ENCODE measurements around the gene FRY. TPM values are rescaled to one million over a fixed set of nuclear protein-coding genes. Genes with fewer than 3 reads are reported as not detected.

The FRY gene
- total RNA-seq, 1 experiment from 2014 or later, result 1.7 TPM

DNA sequence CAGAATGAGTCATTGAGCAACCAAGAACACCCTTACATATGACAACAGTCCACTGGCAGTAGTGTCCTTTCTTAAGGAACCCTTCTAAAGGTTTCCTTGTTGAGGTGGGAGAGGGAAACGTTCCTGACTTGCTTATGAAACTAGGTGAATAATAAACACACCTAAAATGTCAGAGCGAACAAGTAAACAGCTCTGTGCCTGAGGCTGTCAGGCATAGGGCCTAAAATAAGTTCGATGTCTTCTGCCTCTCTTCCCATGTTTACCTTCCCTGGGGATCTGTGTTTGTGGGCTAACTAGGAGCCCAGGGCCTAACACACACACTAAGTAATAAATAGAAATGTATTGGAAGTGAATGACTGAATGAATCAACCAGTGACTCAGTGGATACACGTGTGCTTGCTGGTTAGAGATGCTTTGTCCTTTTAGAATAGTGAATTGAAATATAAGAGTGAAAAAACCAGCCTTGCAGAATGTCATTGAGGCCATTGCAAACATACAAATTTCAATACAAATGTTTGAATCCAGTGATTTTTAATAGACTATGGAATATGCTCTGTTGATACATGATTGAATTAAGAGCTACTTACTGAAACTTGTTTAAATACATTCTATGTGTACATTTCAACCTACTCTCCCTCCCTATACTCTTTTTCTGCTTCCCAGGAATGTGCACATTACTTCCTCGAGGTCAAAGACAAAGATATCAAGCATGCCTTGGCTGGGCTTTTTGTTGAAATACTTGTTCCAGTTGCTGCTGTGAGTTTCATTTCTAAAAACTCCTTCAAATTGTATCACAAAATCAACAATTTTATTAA lies 102.9 kb downstream of the FRY start:
- peak; percentile 9 for DNase-seq (ENCODE audit: low read depth)

GRCh38 chr13:32135056-32135390 lies 103.4 kb downstream of the FRY start:
- DNase-seq (ENCODE audit: low read depth), result no peak

DNA sequence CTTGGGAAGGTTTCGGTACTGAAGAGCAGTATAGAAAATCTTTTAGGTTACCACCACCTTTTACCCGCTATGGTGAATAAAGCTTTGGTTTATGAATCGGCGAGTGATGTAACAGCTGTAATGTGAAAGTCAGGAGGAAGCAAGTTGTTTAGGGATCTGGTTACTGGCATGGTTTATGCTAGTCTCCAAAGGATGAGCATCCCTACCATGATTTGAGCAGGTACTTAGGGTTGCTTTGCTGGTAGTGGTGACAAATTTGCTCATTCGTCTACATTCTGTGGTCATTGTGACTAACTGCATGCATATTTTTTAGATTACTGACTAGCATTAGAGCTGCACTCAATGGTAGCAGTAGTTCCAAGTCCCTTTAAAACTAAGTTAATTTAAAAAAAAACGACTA lies 104.1 kb downstream of the FRY start:
- peak; percentile 48 for DNase-seq (ENCODE audit: low read depth)

DNA sequence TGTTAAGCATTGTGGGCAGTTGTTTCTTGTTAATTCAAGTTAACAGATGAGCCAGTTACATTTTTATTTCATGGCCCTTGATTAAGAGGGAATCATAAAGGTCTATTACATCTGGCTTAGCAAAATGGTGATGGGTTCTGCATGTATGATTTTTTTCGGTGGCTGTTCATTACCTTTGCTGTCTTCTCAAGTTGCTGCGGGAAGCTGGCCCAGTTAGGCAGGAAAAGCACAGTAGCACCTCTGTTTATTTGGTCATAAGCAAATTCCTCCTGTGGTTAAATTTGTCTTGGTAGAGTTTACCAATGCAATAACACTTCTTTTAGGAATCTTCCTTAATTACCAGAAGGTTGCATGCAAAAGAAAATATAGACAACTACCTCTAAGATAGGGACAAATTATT lies 104.5 kb downstream of the FRY start:
- no peak for DNase-seq (ENCODE audit: low read depth)

GRCh38 chr13:32136716-32137115 lies 105.1 kb downstream of the FRY start:
- no peak for DNase-seq (ENCODE audit: low read depth)

DNA sequence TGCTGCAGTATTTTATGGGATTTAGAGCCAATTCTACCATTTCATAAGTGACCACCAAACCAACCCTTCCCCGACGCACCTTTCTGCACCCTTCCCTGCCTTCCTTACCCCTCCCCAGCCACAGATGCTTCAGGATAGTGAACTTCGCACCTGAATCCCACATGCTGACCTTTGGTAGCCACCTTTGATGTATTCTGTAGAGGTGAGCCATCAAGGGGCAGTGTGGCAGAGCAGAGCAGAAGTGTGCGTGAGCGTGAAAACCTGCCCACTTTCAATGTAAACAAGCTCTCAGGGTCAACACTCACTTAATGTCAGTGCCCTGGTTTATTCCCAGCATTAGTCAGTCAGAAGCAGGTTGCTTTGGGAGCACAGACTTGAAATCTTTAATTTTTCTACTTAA lies 107.7 kb downstream of the FRY start:
- no peak for DNase-seq (ENCODE audit: low read depth)

GRCh38 chr13:32140109-32140508 lies 108.5 kb downstream of the FRY start:
- DNase-seq (ENCODE audit: low read depth), result no peak

GRCh38 chr13:32141462-32141861 lies 109.9 kb downstream of the FRY start:
- no peak for DNase-seq (ENCODE audit: low read depth)

- DNase-seq (ENCODE audit: low read depth), result no peak
These were observed 110.5 kb downstream of the FRY start for GRCh38 chr13:32142115-32142514.

- DNase-seq (ENCODE audit: low read depth), result peak; percentile 23
These were observed 111.4 kb downstream of the FRY start for GRCh38 chr13:32142956-32143375.

GRCh38 chr13:32147193-32147592 lies 115.6 kb downstream of the FRY start:
- no peak for DNase-seq (ENCODE audit: low read depth)

DNA sequence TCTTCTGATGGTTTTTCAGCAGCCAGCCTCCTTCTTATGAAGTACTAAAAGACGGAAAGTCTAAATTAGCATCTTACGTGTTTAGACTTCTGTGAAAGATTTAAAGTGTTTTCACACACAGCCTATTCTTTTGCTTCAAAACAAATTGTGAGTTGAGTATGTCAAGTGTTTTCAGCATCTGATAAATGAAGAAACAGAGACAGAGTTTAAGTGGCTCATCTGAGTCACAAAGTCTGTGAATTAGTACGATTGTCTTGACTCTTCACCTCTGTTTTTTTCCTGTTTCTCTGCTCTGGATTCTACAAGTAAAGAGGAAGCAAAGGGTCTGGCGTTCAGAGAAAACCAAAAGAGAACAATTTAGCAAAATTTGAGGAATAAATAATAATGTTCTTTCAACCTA lies 116.4 kb downstream of the FRY start:
- no peak for DNase-seq (ENCODE audit: low read depth)

- DNase-seq (ENCODE audit: low read depth), result no peak
These were observed 118.7 kb downstream of the FRY start for GRCh38 chr13:32150239-32150638.

GRCh38 chr13:32150794-32151193 lies 119.2 kb downstream of the FRY start:
- DNase-seq (ENCODE audit: low read depth), result no peak

DNA sequence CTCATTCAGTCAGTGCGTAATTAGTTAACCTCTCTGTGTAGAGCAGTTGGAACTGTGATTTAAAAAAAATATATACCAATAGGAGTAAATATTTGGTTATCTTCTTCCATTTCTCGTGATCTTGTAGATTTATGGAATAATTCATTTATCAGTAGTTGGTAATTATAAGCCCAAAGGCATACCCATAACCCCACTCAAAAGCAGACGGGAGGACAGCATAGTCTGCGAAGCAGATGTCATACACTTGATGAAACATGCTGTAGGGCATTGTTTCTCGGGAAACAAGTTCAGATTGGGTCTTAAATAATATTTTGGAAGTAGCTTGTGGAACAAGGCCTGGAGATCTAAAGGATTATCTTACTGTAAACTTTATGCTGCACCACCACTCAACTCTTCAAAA lies 119.7 kb downstream of the FRY start:
- DNase-seq (ENCODE audit: low read depth), result no peak

GRCh38 chr13:32153056-32153455 lies 121.5 kb downstream of the FRY start:
- DNase-seq (ENCODE audit: low read depth), result peak; percentile 35

DNA sequence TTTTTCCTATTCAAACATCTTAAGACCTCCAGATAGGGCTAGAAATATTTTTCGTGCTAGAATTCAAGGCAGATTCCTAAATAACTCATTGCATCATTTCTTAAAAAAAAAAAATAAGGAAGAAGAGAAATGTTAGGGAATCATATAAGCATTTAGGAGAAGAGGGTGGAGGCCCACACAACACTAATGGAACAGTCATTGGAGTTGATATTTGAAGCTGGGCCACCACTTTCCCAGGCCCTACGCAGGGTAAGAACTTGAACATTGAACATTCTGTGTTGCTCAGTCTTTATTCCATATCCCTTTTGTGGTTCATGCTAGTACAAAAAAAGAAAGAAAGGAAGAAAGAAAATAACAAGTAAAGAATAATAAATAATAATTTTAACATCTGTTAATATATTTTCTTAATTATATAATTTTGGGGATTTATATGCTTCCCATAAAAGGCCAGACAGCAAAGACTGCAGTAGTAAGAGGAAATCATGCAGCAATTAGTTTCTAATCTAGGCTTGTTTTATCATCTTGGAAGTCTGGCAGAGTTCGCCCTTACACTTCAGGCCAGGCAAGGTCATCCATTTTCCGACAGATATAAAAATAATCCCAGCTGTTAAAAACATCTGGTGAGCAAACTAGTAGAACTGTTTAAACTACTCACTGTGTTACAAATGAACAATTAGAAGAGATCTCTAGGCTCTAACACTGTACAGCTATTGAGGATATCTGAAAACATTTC lies 127.7 kb downstream of the FRY start:
- DNase-seq (ENCODE audit: low read depth), result no peak

- DNase-seq (ENCODE audit: low read depth), result no peak
These were observed 130.9 kb downstream of the FRY start for GRCh38 chr13:32162395-32163005.

- DNase-seq (ENCODE audit: low read depth), result peak; percentile 78
These were observed 133.2 kb downstream of the FRY start for GRCh38 chr13:32164622-32165268.

GRCh38 chr13:32165796-32166195 lies 134.2 kb downstream of the FRY start:
- DNase-seq (ENCODE audit: low read depth), result no peak

DNA sequence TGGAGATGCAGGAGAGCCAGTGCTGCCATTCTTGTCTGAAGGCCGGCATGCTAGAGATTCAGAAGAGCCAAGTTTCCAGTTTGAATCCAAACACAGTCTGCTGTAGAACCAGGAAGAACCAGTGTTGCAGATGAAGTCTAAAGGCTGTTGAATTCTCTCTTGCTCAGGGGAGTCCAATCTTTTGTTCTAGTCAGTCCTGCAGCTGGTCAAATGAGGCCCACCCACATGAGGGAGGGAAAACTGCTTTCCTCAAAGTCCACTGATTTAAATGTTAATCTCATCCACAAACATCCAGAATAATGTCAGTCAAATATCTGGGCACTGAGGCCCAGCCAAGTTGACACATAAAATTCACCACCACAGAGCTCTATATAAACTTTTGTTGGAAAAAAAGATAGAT lies 136.6 kb downstream of the FRY start:
- no peak for DNase-seq (ENCODE audit: low read depth)

DNA sequence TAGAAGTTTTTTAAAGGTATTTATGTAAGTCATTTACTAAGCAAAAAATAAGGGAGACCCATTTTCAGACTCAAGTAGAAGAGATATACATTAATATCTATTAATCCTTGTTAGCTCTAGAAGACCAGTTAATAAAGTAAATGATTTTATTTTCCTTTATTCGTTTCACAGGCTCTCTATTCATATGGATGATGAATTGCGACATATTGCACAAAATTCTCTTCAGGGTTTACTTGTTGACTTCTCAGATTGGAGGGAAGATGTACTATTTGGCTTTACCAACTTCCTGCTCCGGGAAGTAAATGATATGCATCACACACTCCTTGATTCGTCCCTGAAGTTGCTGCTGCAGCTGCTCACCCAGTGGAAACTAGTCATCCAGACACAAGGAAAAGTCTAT lies 139.3 kb downstream of the FRY start:
- no peak for DNase-seq (ENCODE audit: low read depth)

Measured in RPMI7951 (cell line).